ENCODE results near the gene RAI1.

Gene RAI1

DNA sequence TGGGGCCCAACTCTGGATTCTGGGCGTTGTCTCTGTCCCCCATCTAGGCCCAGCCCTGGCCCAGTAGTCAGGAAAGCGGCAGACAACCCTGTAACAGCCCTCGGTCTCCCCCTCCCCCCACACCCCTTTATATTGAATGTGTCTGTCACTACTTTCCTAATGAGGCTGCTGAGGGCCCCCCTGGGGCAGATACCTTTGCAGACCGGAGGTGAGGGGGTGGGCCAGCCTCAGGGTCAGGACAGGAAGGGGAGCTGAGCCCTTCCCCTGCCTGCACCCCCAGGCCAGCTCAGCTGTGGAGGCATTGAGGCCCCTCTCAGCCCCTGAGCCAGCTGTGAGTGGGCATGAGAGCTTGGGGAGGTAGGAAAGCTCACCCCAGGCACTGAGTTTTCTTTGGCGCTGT, 17.1 kb downstream of the RAI1 start:
- TF ChIP-seq, protein P1, sequence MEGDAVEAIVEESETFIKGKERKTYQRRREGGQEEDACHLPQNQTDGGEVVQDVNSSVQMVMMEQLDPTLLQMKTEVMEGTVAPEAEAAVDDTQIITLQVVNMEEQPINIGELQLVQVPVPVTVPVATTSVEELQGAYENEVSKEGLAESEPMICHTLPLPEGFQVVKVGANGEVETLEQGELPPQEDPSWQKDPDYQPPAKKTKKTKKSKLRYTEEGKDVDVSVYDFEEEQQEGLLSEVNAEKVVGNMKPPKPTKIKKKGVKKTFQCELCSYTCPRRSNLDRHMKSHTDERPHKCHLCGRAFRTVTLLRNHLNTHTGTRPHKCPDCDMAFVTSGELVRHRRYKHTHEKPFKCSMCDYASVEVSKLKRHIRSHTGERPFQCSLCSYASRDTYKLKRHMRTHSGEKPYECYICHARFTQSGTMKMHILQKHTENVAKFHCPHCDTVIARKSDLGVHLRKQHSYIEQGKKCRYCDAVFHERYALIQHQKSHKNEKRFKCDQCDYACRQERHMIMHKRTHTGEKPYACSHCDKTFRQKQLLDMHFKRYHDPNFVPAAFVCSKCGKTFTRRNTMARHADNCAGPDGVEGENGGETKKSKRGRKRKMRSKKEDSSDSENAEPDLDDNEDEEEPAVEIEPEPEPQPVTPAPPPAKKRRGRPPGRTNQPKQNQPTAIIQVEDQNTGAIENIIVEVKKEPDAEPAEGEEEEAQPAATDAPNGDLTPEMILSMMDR (IDR thresholded peaks at IDR 0.05): no peak

- TF ChIP-seq, protein P1 (IDR thresholded peaks at IDR 0.05): no peak
Measured at GRCh38 chr17:17698869-17699351, 17.7 kb downstream of the RAI1 start.

- TF ChIP-seq, protein P1 (IDR thresholded peaks at IDR 0.05): no peak
Measured at GRCh38 chr17:17699491-17699890, 18.2 kb downstream of the RAI1 start.

- TF ChIP-seq, protein P1 (IDR thresholded peaks at IDR 0.05): no peak
Measured at GRCh38 chr17:17700251-17700969, 19.2 kb downstream of the RAI1 start.

DNA sequence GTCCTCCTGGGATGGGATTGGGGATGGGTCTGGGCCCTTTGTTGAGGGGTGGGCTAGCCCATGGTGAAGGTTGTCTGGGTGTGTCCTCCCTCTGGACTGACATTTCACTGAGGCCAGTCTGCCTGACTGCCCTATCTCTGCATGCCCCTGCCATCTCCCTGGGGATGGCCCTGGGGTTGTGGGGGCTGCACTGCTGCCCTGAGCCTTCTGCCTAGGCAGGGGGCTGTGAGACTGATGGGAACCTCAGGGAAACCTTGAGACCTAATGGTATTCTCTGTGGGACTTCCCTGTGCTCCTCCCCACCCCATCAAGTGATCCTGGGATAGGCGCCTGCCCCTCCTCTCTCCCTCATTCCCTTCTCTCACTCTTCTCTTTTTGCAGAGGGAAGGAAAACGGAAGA, 19.9 kb downstream of the RAI1 start:
- TF ChIP-seq, protein P1 (IDR thresholded peaks at IDR 0.05): no peak

- TF ChIP-seq, protein P1 (IDR thresholded peaks at IDR 0.05): no peak
Measured at GRCh38 chr17:17701658-17702057, 20.4 kb downstream of the RAI1 start.

DNA sequence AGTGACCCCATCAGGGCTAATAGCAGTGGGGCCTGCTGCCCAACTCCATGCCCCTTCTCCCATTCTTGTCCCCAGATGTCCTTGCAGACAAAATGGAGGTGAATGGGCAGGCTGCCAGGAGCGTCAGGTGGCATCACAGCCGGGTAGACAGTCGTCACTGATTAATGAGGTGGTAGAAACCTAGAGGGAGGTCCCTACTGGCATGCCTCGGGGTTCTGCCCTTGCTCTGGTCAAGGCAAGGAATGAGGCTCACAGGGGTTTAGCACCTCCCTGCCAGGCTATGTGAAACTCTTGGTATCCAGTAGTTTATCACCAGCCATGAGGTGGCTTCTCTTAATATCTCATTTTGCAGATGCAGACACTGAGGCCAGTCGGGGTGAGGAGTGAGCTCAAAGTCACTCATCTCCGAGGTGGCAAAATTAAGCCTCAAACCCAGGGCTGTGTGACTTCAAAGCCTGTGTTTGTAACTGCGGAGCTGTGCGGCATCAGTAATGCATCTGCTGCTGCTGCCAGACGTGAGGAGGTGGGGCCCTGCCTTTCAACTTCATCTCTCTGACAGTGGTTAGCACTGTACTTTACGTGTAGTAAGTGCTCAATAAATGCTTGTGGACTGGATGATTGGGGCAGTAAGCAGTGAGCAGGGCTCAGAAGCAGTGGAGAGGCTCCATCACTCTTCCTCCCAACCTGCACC, 21.3 kb downstream of the RAI1 start:
- TF ChIP-seq, protein P1 (IDR thresholded peaks at IDR 0.05): no peak

Measured in LNCAP (cell line).